HG02678 (cell line): Measurements from ENCODE around the gene SAP30.

Experiments
- ATAC-seq: cut with Tn5 transposase; IDR thresholded peaks from one replicate; pipeline ENCODE4 v1.9.1; 2021; ENCODE audit warnings: mild to moderate bottlenecking, moderate library complexity; ENCODE audit not compliant: unreplicated experiment

SAP30 gene

DNA sequence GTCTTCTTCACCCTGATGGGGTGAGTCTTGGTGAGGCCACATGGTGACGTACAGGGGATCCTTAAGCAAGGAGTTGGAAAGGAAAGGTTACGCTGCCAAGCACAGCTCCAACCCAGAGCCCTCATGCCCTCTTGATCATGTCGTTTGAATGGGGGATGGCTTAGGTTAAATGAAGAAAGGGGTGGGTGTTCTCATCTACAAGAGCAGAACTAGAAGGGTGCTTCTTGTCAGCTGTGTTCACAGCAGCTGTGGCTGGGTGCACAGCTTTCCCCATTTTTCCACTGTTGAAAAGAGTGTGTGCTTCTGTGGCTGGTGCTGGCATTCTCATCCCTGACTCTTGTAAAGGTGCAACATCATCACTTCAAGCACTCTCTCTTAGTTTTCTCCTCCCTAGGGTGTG is 43.7 kb downstream of the SAP30 start:
- ATAC-seq = no peak

- no peak for ATAC-seq
Measured at GRCh38 chr4:173415092-173415491, 44.3 kb downstream of the SAP30 start.

GRCh38 chr4:173415885-173416653 is 45.3 kb downstream of the SAP30 start:
- no peak for ATAC-seq

DNA sequence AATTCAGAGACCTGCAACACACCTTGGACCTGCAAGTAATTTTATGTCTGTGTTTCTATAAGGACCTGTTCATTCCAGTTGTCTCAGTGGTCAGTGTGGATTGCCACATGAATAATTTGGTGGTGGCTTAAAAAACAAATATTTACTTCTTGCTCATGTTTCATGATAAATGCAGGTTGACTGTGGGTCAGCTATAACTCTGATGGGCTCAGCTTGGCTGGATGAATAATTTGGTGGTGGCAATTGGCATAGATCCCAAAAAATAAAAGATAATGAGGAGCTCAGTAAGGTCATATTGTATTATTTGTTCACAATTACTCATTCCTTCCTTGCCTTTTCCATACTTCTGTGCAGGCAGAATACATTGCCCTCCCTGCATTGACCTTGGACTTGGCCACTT is 47.1 kb downstream of the SAP30 start:
- ATAC-seq = no peak

DNA sequence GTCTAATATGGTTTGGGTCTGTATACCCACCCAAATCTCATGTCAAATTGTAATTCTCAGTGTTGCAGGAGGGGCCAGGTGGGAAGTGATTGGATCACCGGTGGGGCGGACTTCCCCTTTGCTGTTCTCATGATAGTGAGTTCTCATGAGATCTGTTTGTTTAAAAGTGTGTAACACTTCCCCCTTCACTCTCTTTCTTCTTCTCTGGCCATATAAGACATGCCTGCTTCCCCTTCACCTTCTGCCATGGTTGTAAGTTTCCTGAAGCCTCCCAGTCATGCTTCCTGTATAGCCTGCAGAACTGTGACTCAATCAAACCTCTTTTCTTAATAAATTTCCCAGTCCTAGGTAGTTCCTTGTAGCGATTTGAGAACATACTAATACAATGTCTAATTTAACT is 47.9 kb downstream of the SAP30 start:
- ATAC-seq = no peak

DNA sequence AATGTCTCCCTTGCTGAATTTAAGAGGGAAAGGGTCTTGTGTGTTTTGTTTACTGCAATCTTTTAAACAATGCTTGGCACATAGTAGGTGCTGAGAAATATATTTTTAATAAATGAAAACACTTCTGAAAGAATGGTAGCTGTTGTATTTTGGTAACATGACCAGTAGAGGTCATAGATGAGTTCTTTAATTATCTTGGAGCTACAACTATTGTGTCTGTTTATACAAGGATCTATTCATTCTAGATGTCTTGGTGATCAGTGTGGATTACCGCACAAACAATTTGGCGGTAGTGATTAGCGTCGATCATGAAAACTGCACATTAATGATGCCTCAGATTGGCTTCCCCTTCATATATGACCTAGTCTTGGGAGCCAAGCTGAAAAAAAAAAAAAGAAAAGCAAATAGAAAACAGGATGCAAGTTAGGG is 49.6 kb downstream of the SAP30 start:
- peak; percentile 50 for ATAC-seq

- no peak for ATAC-seq
Measured at GRCh38 chr4:173420801-173421200, 50.0 kb downstream of the SAP30 start.

- no peak for ATAC-seq
Measured at GRCh38 chr4:173424899-173425805, 54.4 kb downstream of the SAP30 start.

DNA sequence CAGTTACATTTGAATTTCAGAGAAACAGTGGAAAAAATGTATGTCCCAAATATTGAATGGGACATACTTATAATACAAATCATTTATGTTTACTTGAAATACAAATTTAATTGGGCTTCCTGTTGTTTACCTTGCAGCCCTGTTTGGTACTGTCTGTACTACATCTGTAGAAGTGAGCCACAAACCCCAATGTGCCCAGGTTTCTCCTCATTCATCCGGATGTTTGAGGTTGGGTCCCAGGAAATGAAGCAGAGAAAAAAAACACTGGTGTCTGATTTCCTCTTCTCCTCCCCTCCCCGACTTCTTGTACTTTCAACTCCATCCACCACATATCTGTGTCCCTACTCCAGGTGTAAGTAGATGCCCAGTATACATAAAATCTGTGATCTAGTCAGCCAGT is 55.3 kb downstream of the SAP30 start:
- no peak for ATAC-seq
